ENCODE results near the gene EFNB2.
A peak's percentile ranks its signal among the peaks of the same experiment; 100 is the strongest.

EFNB2 gene

GRCh38 chr13:106566641-106567473 lies 31.4 kb upstream of the EFNB2 start:
- Histone ChIP-seq H3K27ac (ENCODE audit: low read length) (no peak overlapping the region), H3K9me3 (ENCODE audit: control insufficient read depth, insufficient read depth, low read length) (no peaks in the 10 kb centered on the region), H3K4me1 (ENCODE audit: control insufficient read depth, insufficient read depth, low read length) (no peaks in the 10 kb centered on the region; the same call in 1 of the 2 replicates), H3K27me3 (ENCODE audit: control insufficient read depth, insufficient read depth, low read length) (no peaks in the 10 kb centered on the region), H3K36me3 (ENCODE audit: control insufficient read depth, insufficient read depth, low read length) (no peaks in the 10 kb centered on the region), H3K4me3 (ENCODE audit: low read length) (peak overlapping the region; percentile 95)
- WGBS (ENCODE audit: insufficient coverage, insufficient read length) = no CpG with 5 or more reads among the region's 34 CpGs
- DNase-seq (ENCODE audit: low read depth, low spot score) = no peak

- Histone ChIP-seq H3K27me3 (ENCODE audit: control insufficient read depth, insufficient read depth, low read length) (no peaks in the 10 kb centered on the region), H3K4me3 (ENCODE audit: low read length) (no peak overlapping the region), H3K27ac (ENCODE audit: low read length) (no peak overlapping the region), H3K36me3 (ENCODE audit: control insufficient read depth, insufficient read depth, low read length) (no peaks in the 10 kb centered on the region), H3K4me1 (ENCODE audit: control insufficient read depth, insufficient read depth, low read length) (no peaks in the 10 kb centered on the region), H3K9me3 (ENCODE audit: control insufficient read depth, insufficient read depth, low read length) (no peaks in the 10 kb centered on the region)
- 100% methylated on average over 1 of the region's 4 CpGs for WGBS (ENCODE audit: insufficient coverage, insufficient read length)
- DNase-seq (ENCODE audit: low read depth, low spot score) = no peak
Measured at GRCh38 chr13:106565127-106565775, 29.8 kb upstream of the EFNB2 start.

DNA sequence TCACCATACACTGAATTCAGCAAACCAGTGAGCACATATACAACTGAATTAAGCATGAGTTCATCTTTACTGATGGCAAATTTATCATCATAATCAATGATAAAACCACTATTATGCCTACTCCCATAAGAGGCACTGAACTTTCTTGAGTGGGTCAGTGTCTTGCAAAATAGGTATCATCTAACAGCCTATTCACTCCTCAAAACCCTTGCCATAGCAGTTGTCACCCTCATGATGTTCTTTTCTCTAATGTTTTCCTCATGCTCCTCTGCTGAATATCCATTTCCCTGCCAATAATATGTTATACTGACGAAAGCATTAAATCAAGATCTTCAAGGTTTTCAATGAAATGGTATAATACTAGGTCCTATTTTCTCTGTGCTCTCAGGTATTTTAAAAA lies 26.8 kb upstream of the EFNB2 start:
- no peak overlapping the region for H3K4me3 ChIP-seq (ENCODE audit: low read length)
- no peaks in the 10 kb centered on the region for H3K9me3 ChIP-seq (ENCODE audit: control insufficient read depth, insufficient read depth, low read length)
- no peak overlapping the region for H3K27ac ChIP-seq (ENCODE audit: low read length)
- DNase-seq (ENCODE audit: low read depth, low spot score) = no peak
- peaks cover 3% of the 10 kb centered on the region; the same call in 1 of the 2 replicates for H3K36me3 ChIP-seq (ENCODE audit: control insufficient read depth, insufficient read depth, low read length)
- H3K4me1 ChIP-seq (ENCODE audit: control insufficient read depth, insufficient read depth, low read length) = no peaks in the 10 kb centered on the region
- H3K27me3 ChIP-seq (ENCODE audit: control insufficient read depth, insufficient read depth, low read length) = no peaks in the 10 kb centered on the region
- no CpG with 5 or more reads among the region's 1 CpG for WGBS (ENCODE audit: insufficient coverage, insufficient read length)

GRCh38 chr13:106561551-106562170 lies 26.2 kb upstream of the EFNB2 start:
- Histone ChIP-seq H3K36me3 (ENCODE audit: control insufficient read depth, insufficient read depth, low read length) (peaks cover 5% of the 10 kb centered on the region; the same call in 1 of the 2 replicates), H3K4me3 (ENCODE audit: low read length) (no peak overlapping the region), H3K27ac (ENCODE audit: low read length) (no peak overlapping the region), H3K9me3 (ENCODE audit: control insufficient read depth, insufficient read depth, low read length) (no peaks in the 10 kb centered on the region), H3K27me3 (ENCODE audit: control insufficient read depth, insufficient read depth, low read length) (no peaks in the 10 kb centered on the region), H3K4me1 (ENCODE audit: control insufficient read depth, insufficient read depth, low read length) (no peaks in the 10 kb centered on the region)
- DNase-seq (ENCODE audit: low read depth, low spot score) = no peak
- whole genome bisulfite sequencing (ENCODE audit: insufficient coverage, insufficient read length) = no CpG with 5 or more reads among the region's 6 CpGs

DNA sequence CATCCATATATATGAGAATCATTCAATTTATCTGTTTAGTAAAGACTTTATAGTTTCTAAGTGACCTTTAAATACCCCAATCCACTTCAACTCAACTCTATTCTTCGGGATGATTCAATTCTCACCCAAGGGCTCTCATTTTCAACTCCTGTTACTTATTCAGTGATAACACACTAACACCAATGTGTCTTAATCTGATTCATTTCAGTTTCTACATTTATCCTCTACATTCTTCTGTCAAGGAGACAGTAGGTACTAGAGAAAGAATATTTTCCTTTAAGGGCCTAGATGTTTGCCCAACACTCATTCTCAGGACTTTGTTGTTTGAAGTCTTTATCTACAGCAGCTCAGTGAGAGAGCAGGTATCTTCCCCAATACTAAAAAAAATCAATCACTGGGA lies 25.4 kb upstream of the EFNB2 start:
- peaks cover 5% of the 10 kb centered on the region; the same call in 1 of the 2 replicates for H3K36me3 ChIP-seq (ENCODE audit: control insufficient read depth, insufficient read depth, low read length)
- no peak overlapping the region for H3K4me3 ChIP-seq (ENCODE audit: low read length)
- no peak for DNase-seq (ENCODE audit: low read depth, low spot score)
- WGBS (ENCODE audit: insufficient coverage, insufficient read length) = no CpG with 5 or more reads among the region's 1 CpG
- H3K4me1 ChIP-seq (ENCODE audit: control insufficient read depth, insufficient read depth, low read length) = no peaks in the 10 kb centered on the region
- no peaks in the 10 kb centered on the region for H3K27me3 ChIP-seq (ENCODE audit: control insufficient read depth, insufficient read depth, low read length)
- H3K9me3 ChIP-seq (ENCODE audit: control insufficient read depth, insufficient read depth, low read length) = no peaks in the 10 kb centered on the region
- H3K27ac ChIP-seq (ENCODE audit: low read length) = no peak overlapping the region

- DNase-seq (ENCODE audit: low read depth, low spot score) = no peak
- Histone ChIP-seq H3K9me3 (ENCODE audit: control insufficient read depth, insufficient read depth, low read length) (no peaks in the 10 kb centered on the region), H3K4me1 (ENCODE audit: control insufficient read depth, insufficient read depth, low read length) (no peaks in the 10 kb centered on the region), H3K36me3 (ENCODE audit: control insufficient read depth, insufficient read depth, low read length) (peaks cover 5% of the 10 kb centered on the region; the same call in 1 of the 2 replicates), H3K27me3 (ENCODE audit: control insufficient read depth, insufficient read depth, low read length) (no peaks in the 10 kb centered on the region), H3K4me3 (ENCODE audit: low read length) (no peak overlapping the region), H3K27ac (ENCODE audit: low read length) (no peak overlapping the region)
Measured at GRCh38 chr13:106558527-106558926, 23.1 kb upstream of the EFNB2 start.

DNA sequence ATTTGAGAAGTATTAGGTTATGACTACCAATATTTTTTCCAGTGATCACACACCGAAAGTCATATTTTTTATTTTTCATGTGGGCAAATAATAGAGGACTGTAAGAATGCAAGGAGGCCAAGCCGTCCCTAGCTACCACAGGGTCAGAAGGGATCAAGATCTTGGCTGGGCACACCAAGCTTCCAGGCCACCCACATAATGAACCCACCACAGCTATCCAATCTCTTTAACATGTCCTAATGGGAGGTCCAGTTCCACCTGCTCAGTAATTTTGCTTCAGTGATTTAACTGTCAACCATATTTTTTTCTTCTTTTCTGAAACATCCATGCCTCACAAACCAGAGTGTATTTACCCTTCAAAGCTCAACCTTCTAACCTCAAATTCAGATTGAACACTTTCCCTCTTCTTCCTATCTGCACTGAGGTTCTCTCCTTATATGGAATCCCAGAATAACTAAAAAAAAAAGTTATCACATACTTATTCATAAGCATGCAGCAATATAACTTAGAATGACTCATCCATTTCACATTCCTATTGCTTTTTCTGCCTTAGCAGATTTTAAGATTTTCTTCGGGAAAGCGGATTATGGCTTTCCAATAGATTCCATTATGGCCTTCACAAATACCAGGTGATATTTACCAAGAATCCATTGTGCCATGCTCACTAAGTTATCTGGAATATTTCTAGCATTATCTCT lies 20.3 kb upstream of the EFNB2 start:
- no peak for DNase-seq (ENCODE audit: low read depth, low spot score)
- WGBS (ENCODE audit: insufficient coverage, insufficient read length) = no CpG with 5 or more reads among the region's 4 CpGs
- H3K36me3 ChIP-seq (ENCODE audit: control insufficient read depth, insufficient read depth, low read length) = peaks cover 5% of the 10 kb centered on the region; the same call in 1 of the 2 replicates
- no peak overlapping the region for H3K4me3 ChIP-seq (ENCODE audit: low read length)
- no peaks in the 10 kb centered on the region for H3K4me1 ChIP-seq (ENCODE audit: control insufficient read depth, insufficient read depth, low read length)
- H3K27ac ChIP-seq (ENCODE audit: low read length) = no peak overlapping the region
- no peaks in the 10 kb centered on the region for H3K9me3 ChIP-seq (ENCODE audit: control insufficient read depth, insufficient read depth, low read length)
- H3K27me3 ChIP-seq (ENCODE audit: control insufficient read depth, insufficient read depth, low read length) = no peaks in the 10 kb centered on the region

DNA sequence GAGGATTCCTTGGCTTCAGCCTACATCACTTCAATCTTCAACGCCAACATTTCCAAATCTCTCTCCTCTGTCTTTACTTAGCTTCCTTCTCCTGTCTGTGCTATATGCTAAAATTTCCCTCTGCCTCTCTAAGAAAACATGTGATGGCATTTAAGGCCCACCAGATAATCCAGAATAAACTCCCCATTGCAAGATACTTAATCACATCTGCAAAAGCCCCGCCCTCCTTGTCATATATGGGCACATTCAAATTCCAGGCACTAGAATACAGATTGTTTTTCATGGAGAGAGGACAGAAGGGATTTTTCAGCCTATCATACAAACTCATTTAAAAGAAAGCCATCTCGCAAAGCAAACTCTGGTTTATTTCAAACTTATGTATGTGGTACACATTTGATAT lies 16.3 kb upstream of the EFNB2 start:
- no peaks in the 10 kb centered on the region for H3K4me1 ChIP-seq (ENCODE audit: control insufficient read depth, insufficient read depth, low read length)
- H3K36me3 ChIP-seq (ENCODE audit: control insufficient read depth, insufficient read depth, low read length) = peaks cover under 1% of the 10 kb centered on the region; the same call in 1 of the 2 replicates
- H3K4me3 ChIP-seq (ENCODE audit: low read length) = no peak overlapping the region
- WGBS (ENCODE audit: insufficient coverage, insufficient read length) = no CpG with 5 or more reads among the region's 3 CpGs
- no peaks in the 10 kb centered on the region for H3K9me3 ChIP-seq (ENCODE audit: control insufficient read depth, insufficient read depth, low read length)
- no peak overlapping the region for H3K27ac ChIP-seq (ENCODE audit: low read length)
- H3K27me3 ChIP-seq (ENCODE audit: control insufficient read depth, insufficient read depth, low read length) = no peaks in the 10 kb centered on the region
- DNase-seq (ENCODE audit: low read depth, low spot score) = no peak

- DNase-seq (ENCODE audit: low read depth, low spot score) = no peak
- Histone ChIP-seq H3K27me3 (ENCODE audit: control insufficient read depth, insufficient read depth, low read length) (no peaks in the 10 kb centered on the region), H3K27ac (ENCODE audit: low read length) (no peak overlapping the region), H3K9me3 (ENCODE audit: control insufficient read depth, insufficient read depth, low read length) (no peaks in the 10 kb centered on the region), H3K4me3 (ENCODE audit: low read length) (no peak overlapping the region), H3K4me1 (ENCODE audit: control insufficient read depth, insufficient read depth, low read length) (no peaks in the 10 kb centered on the region), H3K36me3 (ENCODE audit: control insufficient read depth, insufficient read depth, low read length) (no peaks in the 10 kb centered on the region; the same call in 1 of the 2 replicates)
- no CpG with 5 or more reads among the region's 1 CpG for WGBS (ENCODE audit: insufficient coverage, insufficient read length)
Measured at GRCh38 chr13:106551350-106551749, 15.9 kb upstream of the EFNB2 start.

DNA sequence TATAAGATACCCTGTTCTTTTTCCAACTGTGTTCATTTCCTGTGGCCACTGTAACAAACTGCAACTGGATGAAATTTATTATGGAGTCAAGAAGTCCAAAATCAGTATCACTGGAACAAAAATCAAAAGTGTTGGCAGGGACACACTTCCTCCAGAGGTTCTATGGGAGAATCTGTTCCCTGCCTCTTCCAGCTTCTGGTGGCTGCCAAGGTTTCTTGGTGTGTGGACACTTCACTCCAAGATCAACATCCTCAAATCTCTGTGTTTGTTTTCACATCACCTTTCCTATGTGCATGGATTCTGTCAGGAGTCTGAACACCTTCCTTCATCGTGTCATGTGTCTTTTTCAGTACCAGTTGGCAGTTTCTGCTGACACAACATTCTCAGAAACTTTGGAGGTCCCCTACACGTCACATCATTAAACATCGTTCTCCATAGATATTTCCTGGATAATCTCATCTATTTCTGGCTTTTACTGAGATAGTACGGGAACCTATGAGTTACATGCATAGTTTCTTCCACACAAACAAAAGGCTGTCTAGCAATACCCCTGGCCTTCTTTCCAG lies 15.2 kb upstream of the EFNB2 start:
- WGBS (ENCODE audit: insufficient coverage, insufficient read length) = no CpG with 5 or more reads among the region's 4 CpGs
- Histone ChIP-seq H3K4me1 (ENCODE audit: control insufficient read depth, insufficient read depth, low read length) (no peaks in the 10 kb centered on the region), H3K4me3 (ENCODE audit: low read length) (no peak overlapping the region), H3K27ac (ENCODE audit: low read length) (no peak overlapping the region), H3K9me3 (ENCODE audit: control insufficient read depth, insufficient read depth, low read length) (no peaks in the 10 kb centered on the region), H3K27me3 (ENCODE audit: control insufficient read depth, insufficient read depth, low read length) (no peaks in the 10 kb centered on the region), H3K36me3 (ENCODE audit: control insufficient read depth, insufficient read depth, low read length) (no peaks in the 10 kb centered on the region; the same call in 1 of the 2 replicates)
- DNase-seq (ENCODE audit: low read depth, low spot score) = no peak

Measured in iPS DF 6.9 (cell line).